ENCODE data around the gene RAD9A.

- no peak for TF ChIP-seq CTCF (IDR thresholded peaks at IDR 0.05)
- TF ChIP-seq POLR2A (IDR thresholded peaks at IDR 0.05), result no peak
Measured at GRCh38 chr11:67407688-67408163, 15.9 kb downstream of the RAD9A start.

All from body of pancreas (tissue), 4 donors.